H1 (cell line): ENCODE measurements around the gene SH3PXD2B.

Source experiments
- EZH2 ChIP-seq: fragments of 200-600 bp; sonication (generic); IDR thresholded peaks from 2 replicates; pipeline ENCODE4 v1.7.1; 2012; ENCODE audit warnings: low read depth, mild to moderate bottlenecking, moderate library complexity, low read length, inconsistent platforms; ENCODE audit not compliant: severe bottlenecking
- POLR2A ChIP-seq, 2 experiments: IDR thresholded peaks; 1 replicate in 1 of 2; 2 replicates in 1 of 2; pipeline ENCODE4 v1.6.1; 2011; ENCODE audit warnings: low read depth in 2 of 2, low read length in 2 of 2, mild to moderate bottlenecking in 2 of 2; ENCODE audit errors: control extremely low read depth in 1 of 2

DNA sequence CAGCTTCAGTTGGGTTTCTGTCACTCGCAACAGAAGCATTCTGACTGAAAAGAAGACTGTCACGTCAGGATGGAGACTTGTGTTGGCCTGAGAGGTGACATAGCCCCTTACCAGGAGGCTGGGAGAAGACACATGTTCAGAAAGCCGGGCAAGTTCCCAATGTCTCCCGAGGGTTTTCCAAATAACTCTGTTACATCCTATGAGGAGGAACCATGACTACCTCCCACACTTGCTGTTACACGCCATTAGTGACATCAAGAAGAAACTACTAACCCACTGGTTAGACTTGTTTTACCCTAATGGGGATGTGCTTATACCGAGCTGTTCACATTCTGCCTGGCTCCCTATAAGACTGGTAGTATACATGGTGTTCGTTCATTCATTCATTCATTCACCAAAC is 33.3 kb downstream of the SH3PXD2B start:
- TF ChIP-seq EZH2: no peak
- TF ChIP-seq POLR2A (IDR thresholded peaks at IDR 0.05; ENCODE audit: control extremely low read depth in 1 of 2, low read depth in 2 of 2, low read length in 2 of 2): no peak
